GM12874 (cell line): ENCODE measurements around the gene BPIFB6.

ENCODE experiments used
- CTCF ChIP-seq: IDR thresholded peaks from 2 replicates; pipeline ENCODE4 v1.5.1; 2011; ENCODE audit warnings: low read depth, mild to moderate bottlenecking, control low read depth, low read length, moderate library complexity; ENCODE audit not compliant: insufficient read depth

Gene BPIFB6

DNA sequence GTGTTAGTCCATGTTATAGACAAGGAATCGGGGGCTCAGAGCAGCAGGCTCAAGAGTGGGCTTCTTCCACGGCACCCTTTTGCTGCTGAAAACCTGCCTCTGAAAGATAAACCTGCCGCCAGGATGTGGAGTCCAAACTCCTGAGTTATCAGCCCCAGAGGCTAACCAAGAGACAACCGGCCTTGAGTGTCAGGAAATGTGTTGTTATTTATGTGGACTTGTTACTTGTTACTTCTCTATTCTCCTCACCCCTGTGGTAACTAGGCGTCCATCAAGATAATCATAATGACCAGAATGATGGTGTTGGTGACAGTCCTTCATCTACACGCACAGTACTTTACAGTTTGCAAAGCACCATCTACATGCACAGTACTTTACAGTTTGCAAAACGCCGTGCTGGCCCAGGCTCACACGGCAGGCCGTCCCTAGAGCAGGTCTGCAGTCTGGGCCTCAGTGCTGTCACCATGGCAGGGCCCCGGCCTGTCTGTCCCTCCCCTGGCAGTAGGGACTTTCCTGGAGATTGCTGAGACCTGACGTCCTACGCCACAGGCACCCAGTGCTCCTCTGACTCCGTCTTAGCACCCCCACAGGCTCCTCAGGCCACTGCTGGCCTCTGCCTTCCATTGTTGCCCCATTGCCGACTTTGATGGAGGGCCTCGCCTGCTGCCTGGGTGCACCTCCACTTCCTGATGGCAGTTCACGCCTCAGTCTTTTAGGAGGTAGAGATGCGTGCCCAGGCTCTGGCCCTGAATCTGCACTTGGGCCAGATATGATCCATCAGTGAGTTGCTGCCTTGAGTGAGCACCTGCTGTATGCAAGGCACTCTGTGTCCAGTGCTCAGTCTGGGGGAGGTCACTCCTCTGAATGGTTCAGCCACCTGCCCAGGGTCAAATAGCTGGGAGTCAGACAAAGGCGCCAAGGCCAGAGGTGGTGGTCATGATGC lies 38.9 kb downstream of the BPIFB6 start:
- no peak for TF ChIP-seq CTCF

DNA sequence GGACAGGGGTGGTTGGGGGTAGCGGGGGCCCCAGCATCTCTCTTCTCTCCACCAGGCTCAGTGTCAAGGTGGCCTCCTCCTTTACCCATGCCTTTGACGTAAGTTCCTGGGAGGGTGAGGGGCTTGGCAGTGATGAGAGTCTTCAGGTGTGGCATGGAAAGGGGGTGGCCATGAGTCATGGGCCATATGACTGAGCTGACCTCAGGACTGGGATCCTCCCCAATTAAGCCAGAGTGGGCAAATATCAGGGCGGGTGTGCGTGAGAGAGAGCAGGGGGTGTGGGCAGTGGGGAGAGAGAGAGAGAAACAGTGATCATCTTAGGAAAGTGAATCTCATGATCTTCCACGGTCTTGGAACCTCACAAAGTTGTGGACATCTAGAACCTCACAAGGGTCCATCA lies 39.8 kb downstream of the BPIFB6 start:
- no peak for TF ChIP-seq CTCF

DNA sequence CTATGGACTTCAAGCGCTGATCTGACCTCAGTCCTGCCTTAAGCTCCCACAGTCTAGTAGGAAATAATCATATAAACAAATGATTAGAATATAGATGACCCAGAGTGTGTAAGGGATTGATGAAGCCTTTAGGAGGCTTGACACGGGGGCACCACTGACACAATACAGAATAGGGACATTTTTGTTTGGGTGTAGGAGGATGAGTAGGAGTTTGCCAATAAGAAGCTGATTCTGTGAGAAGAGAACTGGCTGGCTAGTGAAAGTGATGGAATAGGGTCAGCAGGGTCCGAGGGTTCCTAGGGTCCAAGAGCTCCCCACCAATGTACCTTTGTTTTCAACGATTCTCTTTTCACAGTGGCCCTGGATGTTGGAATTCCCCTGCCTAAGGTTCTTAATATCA lies 40.9 kb downstream of the BPIFB6 start:
- TF ChIP-seq CTCF: no peak

DNA sequence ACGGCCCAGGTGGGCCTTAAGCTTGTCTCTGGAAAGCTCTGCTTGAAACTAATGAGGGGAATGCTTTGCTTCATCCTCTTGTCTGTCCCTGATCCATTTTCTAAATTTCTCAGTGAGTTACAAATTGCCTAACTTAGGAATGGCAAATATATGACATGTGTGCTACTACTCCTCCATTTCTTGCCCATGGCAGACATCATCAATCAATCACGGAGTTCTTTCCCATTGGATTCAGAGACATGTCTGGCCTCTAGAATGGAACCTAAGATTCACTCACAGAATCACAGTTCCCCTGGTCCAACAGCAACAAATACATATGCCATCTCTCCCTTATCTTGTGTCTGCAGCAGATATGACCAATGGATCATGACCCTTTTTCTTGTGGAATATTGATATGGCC lies 41.4 kb downstream of the BPIFB6 start:
- no peak for TF ChIP-seq CTCF

- TF ChIP-seq CTCF: no peak
These were observed 43.2 kb downstream of the BPIFB6 start for GRCh38 chr20:33074675-33075074.

GRCh38 chr20:33075281-33075680 lies 43.8 kb downstream of the BPIFB6 start:
- TF ChIP-seq CTCF: no peak

DNA sequence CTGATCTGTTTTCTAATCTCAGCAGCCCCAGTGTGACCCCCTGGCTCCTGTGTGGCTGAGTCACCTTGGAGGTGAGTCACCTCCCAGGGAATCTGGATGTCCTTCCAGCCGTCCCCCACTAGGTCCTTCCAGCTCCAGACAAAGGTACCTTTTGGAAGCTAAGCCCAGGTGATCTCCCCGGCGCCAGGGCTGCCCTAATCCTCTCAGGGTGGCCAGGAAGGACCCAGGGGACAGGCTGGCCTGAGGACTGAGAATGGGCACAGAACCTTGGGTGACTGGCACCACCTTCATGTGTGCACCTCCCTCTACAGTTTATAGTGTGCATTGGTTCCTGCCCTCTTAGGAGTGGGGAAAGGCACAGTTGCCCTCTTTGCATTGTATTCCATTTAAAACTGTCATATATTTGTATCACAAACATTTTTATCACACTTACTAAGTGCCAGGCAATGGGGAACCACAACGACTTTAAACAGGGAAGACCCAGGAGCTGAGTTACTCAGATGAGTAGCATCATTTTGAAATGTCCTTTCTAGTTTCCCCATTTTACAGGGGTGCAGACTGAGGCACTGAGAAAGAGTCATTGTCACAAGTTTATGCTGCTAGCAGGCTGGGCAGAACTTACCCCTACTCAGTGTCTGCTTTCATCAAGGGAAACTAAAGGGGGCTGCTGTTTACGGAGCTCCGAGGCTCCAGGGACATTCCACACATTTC lies 45.4 kb downstream of the BPIFB6 start:
- TF ChIP-seq CTCF: peak; percentile 19; the same call in 1 of the 2 replicates
